ENCODE measurements around the gene DUSP2. TPM values are rescaled to one million over a fixed set of nuclear protein-coding genes. Genes with fewer than 3 reads are reported as not detected.

Gene DUSP2
- total and polyA plus RNA-seq, 10 of the 15 experiments (the other 5 are each of a cell fraction or from before 2014, with no cell fraction given), result 9.7 to 212 (median 57.2) TPM

DNA sequence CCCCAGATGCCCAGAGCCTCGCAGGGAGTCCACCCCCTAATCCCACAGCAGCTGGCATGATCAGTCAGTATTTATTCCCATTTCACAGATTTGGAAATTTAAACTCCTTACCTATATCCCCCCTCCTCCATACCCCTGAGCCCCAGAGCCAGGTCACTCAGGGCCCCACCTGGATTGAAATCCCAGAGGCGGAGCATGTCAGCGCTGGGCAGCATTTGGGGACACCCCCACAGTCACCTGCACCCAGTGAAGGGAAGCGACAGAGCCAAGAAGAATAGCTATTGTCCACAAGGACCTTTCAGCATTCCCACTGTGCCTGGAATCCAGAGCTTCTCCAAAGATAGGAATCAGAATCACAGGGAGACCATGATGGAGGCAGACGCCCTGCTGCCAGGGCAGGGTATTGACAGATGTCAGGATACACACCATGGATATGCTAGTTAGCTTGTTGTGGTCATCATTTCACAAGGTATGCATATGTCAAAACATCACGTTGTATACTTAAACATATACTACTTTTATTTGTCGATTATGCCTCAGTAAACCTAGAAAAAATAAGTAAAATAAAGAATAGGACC lies 6.0 kb downstream of the DUSP2 start:
- H3K27ac ChIP-seq (ENCODE audit: control insufficient read depth, insufficient read depth), result no peak overlapping the region
- no TSS peak for BruUV-seq (replicated peaks)
- TF ChIP-seq ZBED1 (IDR thresholded peaks at IDR 0.05; ENCODE audit: borderline replicate concordance) (no peak), JUNB (IDR thresholded peaks at IDR 0.05) (no peak), NRF1 (conservative IDR thresholded peaks at IDR 0.05; ENCODE audit: low read depth, low read length) (no peak), POLR2AphosphoS5 (IDR thresholded peaks at IDR 0.05; ENCODE audit: low read length) (peak; percentile 37; the same call in 1 of the 2 replicates), SREBF1 (IDR thresholded peaks at IDR 0.05; ENCODE audit: low read length) (no peak), CBFB (IDR thresholded peaks at IDR 0.05; ENCODE audit: low read depth) (no peak), MEF2B (IDR thresholded peaks at IDR 0.05; ENCODE audit: partially characterized antibody, poor library complexity, severe bottlenecking) (peak; percentile 19), TARDBP (IDR thresholded peaks at IDR 0.05; ENCODE audit: borderline replicate concordance) (no peak), BHLHE40 (IDR thresholded peaks at IDR 0.05; ENCODE audit: borderline replicate concordance in 1 of 2, low read depth in 2 of 2, low read length in 1 of 2) (peak in 1 of 2 experiments; percentile 17; a peak in 1 of 4 replicates), SIN3A (IDR thresholded peaks at IDR 0.05; ENCODE audit: low read depth, low read length) (no peak), SMAD5 (IDR thresholded peaks at IDR 0.05; ENCODE audit: low read depth) (0 out of 2 replicates have a peak, but pooled peaks have one; percentile 36), MYB (IDR thresholded peaks at IDR 0.05; ENCODE audit: borderline replicate concordance, low read depth, low read length) (no peak), PAX8 (IDR thresholded peaks at IDR 0.05) (peak; percentile 62; the same call in 1 of the 2 replicates), CREB1 (IDR thresholded peaks at IDR 0.05; ENCODE audit: low read depth) (no peak), POU2F2 (IDR thresholded peaks at IDR 0.05; ENCODE audit: borderline replicate concordance, low read depth, low read length) (peak; percentile 24; the same call in 1 of the 3 replicates), ESRRA (IDR thresholded peaks at IDR 0.05; ENCODE audit: low read length) (no peak)
- TF ChIP-seq, protein P1, sequence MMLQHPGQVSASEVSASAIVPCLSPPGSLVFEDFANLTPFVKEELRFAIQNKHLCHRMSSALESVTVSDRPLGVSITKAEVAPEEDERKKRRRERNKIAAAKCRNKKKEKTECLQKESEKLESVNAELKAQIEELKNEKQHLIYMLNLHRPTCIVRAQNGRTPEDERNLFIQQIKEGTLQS (IDR thresholded peaks at IDR 0.05; ENCODE audit: borderline replicate concordance, extremely low read depth, low read depth, low read length), result no peak
- TF ChIP-seq, protein P2, sequence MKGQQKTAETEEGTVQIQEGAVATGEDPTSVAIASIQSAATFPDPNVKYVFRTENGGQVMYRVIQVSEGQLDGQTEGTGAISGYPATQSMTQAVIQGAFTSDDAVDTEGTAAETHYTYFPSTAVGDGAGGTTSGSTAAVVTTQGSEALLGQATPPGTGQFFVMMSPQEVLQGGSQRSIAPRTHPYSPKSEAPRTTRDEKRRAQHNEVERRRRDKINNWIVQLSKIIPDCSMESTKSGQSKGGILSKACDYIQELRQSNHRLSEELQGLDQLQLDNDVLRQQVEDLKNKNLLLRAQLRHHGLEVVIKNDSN (IDR thresholded peaks at IDR 0.05; ENCODE audit: borderline replicate concordance, extremely low read length, insufficient read depth, low read depth, low read length), result no peak
- TF ChIP-seq, protein P3, sequence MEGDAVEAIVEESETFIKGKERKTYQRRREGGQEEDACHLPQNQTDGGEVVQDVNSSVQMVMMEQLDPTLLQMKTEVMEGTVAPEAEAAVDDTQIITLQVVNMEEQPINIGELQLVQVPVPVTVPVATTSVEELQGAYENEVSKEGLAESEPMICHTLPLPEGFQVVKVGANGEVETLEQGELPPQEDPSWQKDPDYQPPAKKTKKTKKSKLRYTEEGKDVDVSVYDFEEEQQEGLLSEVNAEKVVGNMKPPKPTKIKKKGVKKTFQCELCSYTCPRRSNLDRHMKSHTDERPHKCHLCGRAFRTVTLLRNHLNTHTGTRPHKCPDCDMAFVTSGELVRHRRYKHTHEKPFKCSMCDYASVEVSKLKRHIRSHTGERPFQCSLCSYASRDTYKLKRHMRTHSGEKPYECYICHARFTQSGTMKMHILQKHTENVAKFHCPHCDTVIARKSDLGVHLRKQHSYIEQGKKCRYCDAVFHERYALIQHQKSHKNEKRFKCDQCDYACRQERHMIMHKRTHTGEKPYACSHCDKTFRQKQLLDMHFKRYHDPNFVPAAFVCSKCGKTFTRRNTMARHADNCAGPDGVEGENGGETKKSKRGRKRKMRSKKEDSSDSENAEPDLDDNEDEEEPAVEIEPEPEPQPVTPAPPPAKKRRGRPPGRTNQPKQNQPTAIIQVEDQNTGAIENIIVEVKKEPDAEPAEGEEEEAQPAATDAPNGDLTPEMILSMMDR (IDR thresholded peaks at IDR 0.05 in 2 of 3, conservative IDR thresholded peaks at IDR 0.05 in 1 of 3; ENCODE audit: control insufficient read depth in 2 of 3, extremely low read depth in 1 of 3, insufficient read depth in 1 of 3, low read depth in 3 of 3, low read length in 3 of 3), result no peak

More for the DNA sequence above, 6.0 kb downstream of the DUSP2 start:
- RAD21 ChIA-PET (ENCODE audit: unreplicated experiment), result interaction anchor here (0.6 to 18.1 kb wide), 17 partner anchors 8 to 191 kb away, joined by 3 to 463 read pairs (median 9); partner anchors contain the start of gene CIAO1
- FAIRE-seq (no peak), DNase-seq (ENCODE audit: low read depth, low spot score) (no peak), ATAC-seq (no peak)
- Histone ChIP-seq H3K79me2 (ENCODE audit: control insufficient read depth, insufficient read depth, low read length) (peaks cover 17% of the 10 kb centered on the region), H2AFZ (ENCODE audit: control insufficient read depth, low read depth, low read length) (no peak overlapping the region), H3K4me1 (ENCODE audit: control insufficient read depth, insufficient read depth, low read length) (peaks cover 13% of the 10 kb centered on the region), H3K4me3 (no peak overlapping the region), H3K9me3 (replicated peaks; ENCODE audit: control insufficient read depth, insufficient read depth, low read length) (no peaks in the 10 kb centered on the region), H3K4me2 (ENCODE audit: control insufficient read depth, insufficient read depth) (no peak overlapping the region; the same call in 1 of the 2 replicates), H4K20me1 (ENCODE audit: control insufficient read depth, insufficient read depth) (no peaks in the 10 kb centered on the region), H3K36me3 (ENCODE audit: control insufficient read depth in 2 of 2, insufficient read depth in 2 of 2, low read length in 1 of 2) (peaks cover 7% of the 10 kb centered on the region in 2 experiments; a peak in 2 of 4 replicates), H3K9ac (ENCODE audit: control insufficient read depth, insufficient read depth, low read length) (no peak overlapping the region), H3K27me3 (replicated peaks in 1 of 2; ENCODE audit: control insufficient read depth in 2 of 2, insufficient read depth in 2 of 2, low read length in 1 of 2) (no peaks in the 10 kb centered on the region; a peak in 1 of 4 replicates)
- CTCF ChIA-PET, result interaction anchor here (0.8 to 14.4 kb wide), 29 partner anchors 9 to 371 kb away, joined by 3 to 535 read pairs (median 7); partner anchors contain the start of genes ADRA2B, ITPRIPL1 and STARD7
- POLR2A ChIA-PET, result interaction anchor here (0.5 to 3.9 kb wide), 8 partner anchors 8 to 123 kb away, joined by 3 to 31 read pairs (median 6); no protein-coding TSS in a partner anchor
- SMC1A ChIA-PET (ENCODE audit: uncharacterized antibody, unreplicated experiment), result interaction anchor here (0.8 to 14.4 kb wide), 23 partner anchors 9 to 370 kb away, joined by 3 to 338 read pairs (median 5); no protein-coding TSS in a partner anchor
- in situ Hi-C loops (cut with MboI) (no loop called here), intact Hi-C loops (cut with micrococcal nuclease; ENCODE audit: unreplicated experiment) (loop anchor here (2.0 kb wide), 1 partner anchor 126 kb away; the partner anchor contains the start of gene TMEM127)
- WGBS (ENCODE audit: insufficient coverage, insufficient replicate concordance, low lambda C conversion rate, missing lambda C conversion rate), result 26% methylated on average over 7 of the region's 7 CpGs

All from GM12878 (cell line).